ENCODE results near the gene SETD7.

SETD7 gene

GRCh38 chr4:139530833-139531427, 25.1 kb downstream of the SETD7 start:
- Histone ChIP-seq H4K20me1 (ENCODE audit: low read depth, low read length) (no peaks in the 10 kb centered on the region), H3K9me3 (ENCODE audit: insufficient read depth, low read length) (no peaks in the 10 kb centered on the region), H3K4me3 (ENCODE audit: insufficient read depth, low read length, poor library complexity, severe bottlenecking) (no peak overlapping the region), H3F3A (ENCODE audit: insufficient read depth) (no peaks in the 10 kb centered on the region; the same call in 1 of the 2 replicates), H3K4me2 (ENCODE audit: low read depth, low read length, poor library complexity, severe bottlenecking) (no peak overlapping the region), H2AFZ (ENCODE audit: low read depth, low read length, severe bottlenecking) (no peak overlapping the region), H3K36me3 (ENCODE audit: low read length) (peaks cover 5% of the 10 kb centered on the region; the same call in 1 of the 2 replicates), H3K9ac (ENCODE audit: low read length) (no peak overlapping the region), H3K27me3 (ENCODE audit: low read length) (no peaks in the 10 kb centered on the region), H3K9me2 (replicated peaks; ENCODE audit: insufficient read depth, low read length) (no peaks in the 10 kb centered on the region), H3K27ac (ENCODE audit: low read depth, low read length) (no peak overlapping the region), H3K79me2 (ENCODE audit: insufficient read depth, low read length) (no peaks in the 10 kb centered on the region)
- TF ChIP-seq EZH2phosphoT487 (conservative IDR thresholded peaks at IDR 0.05; ENCODE audit: low read length) (no peak), CTCF (IDR thresholded peaks at IDR 0.05; ENCODE audit: insufficient read depth, low read length, poor library complexity, severe bottlenecking) (no peak)

GRCh38 chr4:139528377-139529005, 27.5 kb downstream of the SETD7 start:
- Histone ChIP-seq H4K20me1 (ENCODE audit: low read depth, low read length) (no peaks in the 10 kb centered on the region), H3K36me3 (ENCODE audit: low read length) (peaks cover 5% of the 10 kb centered on the region; the same call in 1 of the 2 replicates), H3K79me2 (ENCODE audit: insufficient read depth, low read length) (no peaks in the 10 kb centered on the region), H3K9me2 (replicated peaks; ENCODE audit: insufficient read depth, low read length) (no peaks in the 10 kb centered on the region), H3F3A (ENCODE audit: insufficient read depth) (no peaks in the 10 kb centered on the region), H3K4me2 (ENCODE audit: low read depth, low read length, poor library complexity, severe bottlenecking) (no peak overlapping the region), H2AFZ (ENCODE audit: low read depth, low read length, severe bottlenecking) (no peak overlapping the region), H3K4me3 (ENCODE audit: insufficient read depth, low read length, poor library complexity, severe bottlenecking) (no peak overlapping the region), H3K9ac (ENCODE audit: low read length) (no peak overlapping the region), H3K27ac (ENCODE audit: low read depth, low read length) (no peak overlapping the region), H3K9me3 (ENCODE audit: insufficient read depth, low read length) (no peaks in the 10 kb centered on the region), H3K27me3 (ENCODE audit: low read length) (no peaks in the 10 kb centered on the region)
- TF ChIP-seq EZH2phosphoT487 (conservative IDR thresholded peaks at IDR 0.05; ENCODE audit: low read length): no peak
- no peak for TF ChIP-seq CTCF (IDR thresholded peaks at IDR 0.05; ENCODE audit: insufficient read depth, low read length, poor library complexity, severe bottlenecking)

- H3K27ac ChIP-seq (ENCODE audit: low read depth, low read length): no peak overlapping the region
- no peaks in the 10 kb centered on the region for H3K79me2 ChIP-seq (ENCODE audit: insufficient read depth, low read length)
- H3K4me2 ChIP-seq (ENCODE audit: low read depth, low read length, poor library complexity, severe bottlenecking): no peak overlapping the region
- no peak overlapping the region for H2AFZ ChIP-seq (ENCODE audit: low read depth, low read length, severe bottlenecking)
- no peaks in the 10 kb centered on the region for H3K9me2 ChIP-seq (replicated peaks; ENCODE audit: insufficient read depth, low read length)
- H3K9ac ChIP-seq (ENCODE audit: low read length): no peak overlapping the region
- H3K27me3 ChIP-seq (ENCODE audit: low read length): no peaks in the 10 kb centered on the region
- H3F3A ChIP-seq (ENCODE audit: insufficient read depth): no peaks in the 10 kb centered on the region
- no peak overlapping the region for H3K4me3 ChIP-seq (ENCODE audit: insufficient read depth, low read length, poor library complexity, severe bottlenecking)
- TF ChIP-seq CTCF (IDR thresholded peaks at IDR 0.05; ENCODE audit: insufficient read depth, low read length, poor library complexity, severe bottlenecking): no peak
- H4K20me1 ChIP-seq (ENCODE audit: low read depth, low read length): no peaks in the 10 kb centered on the region
- H3K9me3 ChIP-seq (ENCODE audit: insufficient read depth, low read length): no peaks in the 10 kb centered on the region
- H3K36me3 ChIP-seq (ENCODE audit: low read length): peaks cover 5% of the 10 kb centered on the region; the same call in 1 of the 2 replicates
Observed at GRCh38 chr4:139526928-139527327, 29.1 kb downstream of the SETD7 start.

Data from SU-DHL-6 (cell line).